GM18502 (cell line): ENCODE results near the gene HNRNPM.
A peak's percentile ranks its signal among the peaks of the same experiment; 100 is the strongest.
"Not testable (repeated sequence)": the region's sequence is repeated elsewhere in the genome, so short reads cannot be mapped to it uniquely, and the experiment has no call there.

Source experiments
- ATAC-seq: cut with Tn5 transposase; IDR thresholded peaks from one replicate; pipeline ENCODE4 v1.9.1; 2021; ENCODE audit warnings: mild to moderate bottlenecking; ENCODE audit not compliant: unreplicated experiment, poor library complexity

The HNRNPM gene, protein sequence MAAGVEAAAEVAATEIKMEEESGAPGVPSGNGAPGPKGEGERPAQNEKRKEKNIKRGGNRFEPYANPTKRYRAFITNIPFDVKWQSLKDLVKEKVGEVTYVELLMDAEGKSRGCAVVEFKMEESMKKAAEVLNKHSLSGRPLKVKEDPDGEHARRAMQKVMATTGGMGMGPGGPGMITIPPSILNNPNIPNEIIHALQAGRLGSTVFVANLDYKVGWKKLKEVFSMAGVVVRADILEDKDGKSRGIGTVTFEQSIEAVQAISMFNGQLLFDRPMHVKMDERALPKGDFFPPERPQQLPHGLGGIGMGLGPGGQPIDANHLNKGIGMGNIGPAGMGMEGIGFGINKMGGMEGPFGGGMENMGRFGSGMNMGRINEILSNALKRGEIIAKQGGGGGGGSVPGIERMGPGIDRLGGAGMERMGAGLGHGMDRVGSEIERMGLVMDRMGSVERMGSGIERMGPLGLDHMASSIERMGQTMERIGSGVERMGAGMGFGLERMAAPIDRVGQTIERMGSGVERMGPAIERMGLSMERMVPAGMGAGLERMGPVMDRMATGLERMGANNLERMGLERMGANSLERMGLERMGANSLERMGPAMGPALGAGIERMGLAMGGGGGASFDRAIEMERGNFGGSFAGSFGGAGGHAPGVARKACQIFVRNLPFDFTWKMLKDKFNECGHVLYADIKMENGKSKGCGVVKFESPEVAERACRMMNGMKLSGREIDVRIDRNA

DNA sequence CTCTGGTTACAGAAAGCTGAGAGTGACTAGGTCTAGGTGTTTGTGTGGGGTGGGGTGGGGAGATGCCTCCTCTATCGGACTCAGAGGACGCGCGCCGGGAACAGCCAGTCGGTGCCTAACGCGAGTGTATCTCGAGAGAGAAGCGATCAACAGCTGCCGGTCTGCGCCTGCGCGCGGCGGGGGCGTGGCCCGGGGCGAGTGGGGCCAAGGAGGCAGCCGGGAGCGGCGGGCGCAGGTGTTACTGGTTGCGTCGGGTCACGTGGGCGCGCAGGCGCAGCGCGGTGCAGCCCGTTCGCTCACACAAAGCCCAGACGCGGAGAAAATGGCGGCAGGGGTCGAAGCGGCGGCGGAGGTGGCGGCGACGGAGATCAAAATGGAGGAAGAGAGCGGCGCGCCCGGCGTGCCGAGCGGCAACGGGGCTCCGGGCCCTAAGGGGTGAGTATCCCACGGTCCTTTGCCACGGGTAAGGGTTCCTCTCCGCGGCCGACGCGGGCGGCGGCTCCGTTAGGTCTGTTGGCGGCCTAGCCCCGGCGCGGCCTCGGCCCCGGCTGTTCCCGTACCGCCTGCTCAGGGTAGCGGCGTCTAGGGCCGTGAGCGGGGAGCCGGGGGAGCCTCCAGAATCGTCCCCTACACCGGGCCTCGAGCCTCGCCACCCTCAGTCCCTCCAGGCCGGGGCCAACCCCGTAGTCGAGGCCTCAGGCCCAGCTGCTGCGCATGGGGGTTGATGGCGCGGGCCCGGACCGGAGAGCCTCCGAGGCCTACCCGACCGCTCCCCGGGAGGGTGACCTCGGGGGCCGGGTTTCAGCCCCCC lies at the start of gene HNRNPM:
Gene HNRNPM (plus strand): TSS at position 299 of the 811 bp plus-strand sequence. CDS start 24 bp downstream, at position 323.
- ATAC-seq = peak; percentile 90

DNA sequence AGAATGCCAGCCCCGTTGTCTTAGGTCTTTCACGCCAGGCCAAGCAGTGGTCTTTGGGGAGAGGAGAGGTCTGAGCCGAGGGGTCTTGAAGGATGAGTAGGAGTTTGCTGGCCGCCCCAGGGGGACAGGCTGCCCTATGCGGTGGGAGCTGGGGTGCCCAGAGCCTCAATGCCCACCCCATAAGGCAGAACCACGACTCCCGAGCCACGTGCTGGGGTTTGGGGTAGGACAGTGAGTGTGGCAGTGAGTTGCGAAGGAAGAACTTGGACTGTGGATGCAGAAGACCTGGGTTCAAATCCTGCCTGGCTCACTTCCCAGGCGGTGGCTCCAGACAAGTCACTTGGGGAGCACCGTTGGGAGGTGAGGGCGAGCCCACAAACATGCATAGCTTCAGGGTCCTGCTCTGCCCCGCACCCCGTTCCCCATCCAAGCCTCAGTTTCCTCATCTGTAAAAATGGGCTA lies 49.1 kb upstream of the HNRNPM start:
- no peak for ATAC-seq

DNA sequence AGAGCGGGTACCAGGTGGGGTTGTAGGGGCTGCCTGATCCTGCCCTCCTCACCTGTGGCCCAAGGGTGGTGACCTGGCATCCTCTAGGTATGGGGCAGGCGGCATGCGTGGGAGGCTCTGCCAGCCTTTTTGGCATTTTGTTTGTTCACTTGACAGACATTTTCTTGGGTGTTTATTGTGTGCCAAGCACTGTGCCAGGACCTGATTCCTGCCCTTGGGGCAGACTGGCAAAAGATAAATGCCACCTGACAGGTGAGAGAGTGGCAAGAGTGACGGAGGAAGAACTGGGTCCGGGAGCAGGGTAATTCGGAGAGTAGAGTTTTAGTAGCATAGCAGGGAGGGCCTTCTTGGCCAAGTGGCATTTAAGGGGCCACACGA lies 48.6 kb upstream of the HNRNPM start:
- no peak for ATAC-seq

DNA sequence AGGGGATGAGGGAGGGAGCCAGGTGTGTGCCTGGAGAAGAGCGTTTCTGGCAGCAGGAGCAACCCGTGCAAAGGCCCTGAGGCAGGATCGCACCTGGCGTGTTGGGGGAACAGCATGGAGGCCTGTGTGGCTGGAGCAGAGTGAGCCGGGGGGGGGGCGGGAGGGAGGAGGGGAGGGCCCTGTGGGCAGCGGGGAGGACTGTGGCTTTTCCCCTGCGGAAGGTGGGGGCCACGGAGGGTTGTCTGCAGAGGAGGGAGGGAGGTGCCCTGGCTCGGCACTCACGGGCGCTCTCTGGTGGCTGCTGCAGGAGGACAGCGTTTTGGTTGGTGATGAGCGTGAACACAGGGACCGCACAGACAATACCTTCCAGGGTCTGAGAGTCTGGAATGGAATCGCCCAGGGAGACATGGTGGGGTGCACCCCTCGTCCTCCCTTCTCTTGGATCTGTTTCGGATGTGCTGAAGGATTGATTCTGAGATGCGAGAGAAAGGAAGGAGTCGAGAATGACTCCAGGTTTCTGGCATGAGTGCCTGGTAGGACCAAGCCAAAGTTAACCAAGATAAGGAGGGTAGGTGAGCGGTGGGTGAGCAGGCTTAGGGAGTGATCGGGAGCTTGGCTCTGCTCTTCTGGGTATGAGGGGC lies 48.1 kb upstream of the HNRNPM start:
- ATAC-seq = no peak

DNA sequence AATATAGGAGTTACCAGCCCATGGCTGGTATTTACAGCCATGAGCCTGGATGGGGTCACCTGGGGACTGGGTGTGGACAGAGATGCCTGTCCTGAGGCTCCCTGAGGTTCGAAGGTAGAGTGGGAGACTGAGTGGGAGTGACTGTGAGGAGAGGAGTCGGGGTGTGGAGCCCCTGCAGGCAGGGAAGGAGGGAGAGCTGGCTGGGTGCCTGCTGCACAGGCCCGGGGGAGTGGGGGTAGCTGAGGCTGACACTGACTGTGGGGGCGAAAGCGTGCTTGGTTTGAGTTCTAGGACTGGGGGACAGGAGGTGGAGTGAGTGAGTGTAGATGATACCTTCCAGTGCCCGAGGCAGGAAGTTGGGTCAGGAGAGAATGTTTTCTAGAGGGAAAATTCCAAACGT lies 47.5 kb upstream of the HNRNPM start:
- no peak for ATAC-seq

DNA sequence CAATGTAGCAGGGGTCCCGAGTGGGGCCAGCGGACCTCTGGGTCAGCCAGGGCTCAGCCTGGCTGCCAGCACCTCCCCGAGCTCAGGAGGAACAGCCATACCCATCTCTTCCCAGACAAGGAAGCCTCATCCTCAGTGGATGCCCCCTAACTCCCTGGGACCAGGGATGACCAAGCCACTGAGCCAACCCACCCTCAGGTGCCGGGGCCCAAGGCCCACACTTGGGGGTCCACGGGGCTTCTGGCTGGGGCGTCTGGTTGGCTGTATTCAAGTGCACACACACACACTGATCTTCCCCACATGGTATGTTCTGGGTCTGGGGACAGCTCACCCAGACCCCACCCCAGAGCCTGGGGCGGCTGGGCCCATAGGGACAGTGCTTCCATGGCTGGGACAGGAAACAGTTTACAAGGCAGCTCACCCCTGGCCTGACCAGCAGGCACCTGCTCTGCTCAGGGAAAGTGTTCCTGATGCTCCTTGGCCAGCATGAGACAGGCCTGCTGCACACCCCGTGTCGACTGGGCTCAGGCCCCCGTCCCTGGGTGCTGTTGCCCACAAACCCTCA lies 46.9 kb upstream of the HNRNPM start:
- no peak for ATAC-seq

DNA sequence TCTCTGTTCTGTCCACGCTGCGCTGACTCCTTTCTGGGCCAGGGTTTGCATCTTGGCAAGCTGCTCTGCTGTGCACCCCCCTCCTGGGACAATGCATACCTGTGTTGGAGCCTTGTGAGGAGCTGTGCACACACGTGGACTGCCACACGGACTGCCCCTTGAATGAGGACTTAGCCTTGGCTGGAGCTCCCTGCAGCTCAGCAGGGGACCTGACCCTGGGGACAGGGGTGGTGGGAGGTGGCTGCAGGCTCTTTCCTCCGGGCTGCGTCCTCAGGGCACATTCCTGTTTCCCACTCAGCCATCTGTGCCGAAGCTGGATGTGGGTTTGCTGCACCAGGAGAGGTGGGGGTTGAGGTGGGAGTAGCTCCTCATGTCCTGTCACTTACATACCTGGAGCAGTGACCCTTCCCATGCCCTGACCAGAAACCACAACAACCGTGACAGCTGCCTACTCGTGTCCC lies 46.4 kb upstream of the HNRNPM start:
- ATAC-seq = no peak

DNA sequence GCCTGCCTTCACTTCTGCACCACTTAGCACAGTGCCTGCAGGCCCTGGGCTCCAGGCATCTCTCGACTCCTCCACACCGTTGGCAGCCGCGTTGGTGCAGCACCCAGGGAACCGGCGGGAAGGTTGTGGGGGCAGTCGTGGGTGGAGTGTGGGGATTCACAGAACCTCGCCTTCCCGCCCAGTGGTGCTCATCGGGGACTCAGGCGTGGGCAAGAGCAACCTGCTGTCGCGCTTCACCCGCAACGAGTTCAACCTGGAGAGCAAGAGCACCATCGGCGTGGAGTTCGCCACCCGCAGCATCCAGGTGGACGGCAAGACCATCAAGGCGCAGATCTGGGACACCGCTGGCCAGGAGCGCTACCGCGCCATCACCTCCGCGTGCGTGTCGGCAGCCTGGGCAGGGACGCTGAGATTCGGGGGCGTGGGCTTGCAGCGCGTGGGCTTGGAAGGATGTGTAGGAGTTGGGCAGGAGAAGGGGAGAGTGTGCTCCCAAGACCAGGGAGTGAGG lies 45.0 kb upstream of the HNRNPM start:
- ATAC-seq = no peak

DNA sequence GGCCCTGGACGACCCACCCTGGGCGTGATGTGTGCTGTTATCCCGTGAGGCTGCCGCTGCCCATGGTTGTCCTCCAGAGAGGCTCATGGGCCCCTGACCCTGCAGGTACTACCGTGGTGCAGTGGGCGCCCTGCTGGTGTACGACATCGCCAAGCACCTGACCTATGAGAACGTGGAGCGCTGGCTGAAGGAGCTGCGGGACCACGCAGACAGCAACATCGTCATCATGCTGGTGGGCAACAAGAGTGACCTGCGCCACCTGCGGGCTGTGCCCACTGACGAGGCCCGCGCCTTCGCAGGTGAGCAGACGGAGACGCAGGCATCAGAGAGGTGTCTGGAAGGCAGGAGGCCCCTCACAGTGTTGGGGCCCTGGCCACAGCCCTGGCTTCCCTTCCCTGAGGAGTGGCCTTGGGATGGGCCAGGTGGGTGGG lies 42.8 kb upstream of the HNRNPM start:
- ATAC-seq = no peak

DNA sequence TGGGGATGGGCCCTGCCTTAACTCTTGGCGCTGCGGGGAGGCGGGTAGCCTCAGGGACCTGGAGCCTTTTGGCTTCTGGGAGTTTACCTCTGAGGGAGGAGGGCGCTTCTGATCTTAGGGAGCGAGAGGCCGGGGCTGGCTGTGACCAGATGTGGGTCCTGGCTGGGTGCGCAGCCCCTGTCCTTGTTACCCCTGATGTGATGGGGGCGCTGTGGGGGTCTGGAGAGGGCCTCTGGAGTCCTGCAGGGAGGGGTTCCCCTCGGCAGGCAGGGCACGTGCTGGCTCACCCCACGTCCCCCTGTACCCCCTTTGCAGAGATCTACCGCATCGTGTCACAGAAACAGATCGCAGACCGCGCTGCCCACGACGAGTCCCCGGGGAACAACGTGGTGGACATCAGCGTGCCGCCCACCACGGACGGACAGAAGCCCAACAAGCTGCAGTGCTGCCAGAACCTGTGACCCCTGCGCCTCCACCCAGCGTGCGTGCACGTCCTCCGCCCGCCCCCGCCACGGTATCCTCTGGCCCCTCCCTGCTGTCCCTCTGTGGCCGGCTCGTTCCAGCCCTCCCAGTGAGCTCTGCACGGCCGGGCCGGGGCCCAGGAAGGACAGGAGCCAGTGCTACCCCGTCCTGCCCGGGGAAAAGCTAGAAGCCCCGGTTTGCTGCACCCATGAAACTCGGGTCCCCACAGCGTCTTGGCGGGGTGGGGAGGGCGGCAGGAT lies 41.5 kb upstream of the HNRNPM start:
- ATAC-seq = no peak

DNA sequence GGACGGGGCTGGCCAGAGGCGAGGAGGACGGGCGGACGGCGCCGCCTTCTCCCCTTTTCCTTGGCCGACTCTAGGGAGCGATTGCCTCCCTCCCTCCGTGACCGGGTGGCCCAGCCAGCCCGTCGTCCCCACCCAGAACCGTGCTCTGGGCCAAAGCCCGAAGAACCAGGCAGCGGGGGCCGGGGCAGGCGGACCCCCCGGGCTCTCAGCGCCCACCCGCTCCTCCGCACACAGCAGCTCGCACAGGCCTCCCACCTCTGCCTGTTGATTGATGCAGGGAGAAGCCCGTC lies 41.0 kb upstream of the HNRNPM start:
- no peak for ATAC-seq

DNA sequence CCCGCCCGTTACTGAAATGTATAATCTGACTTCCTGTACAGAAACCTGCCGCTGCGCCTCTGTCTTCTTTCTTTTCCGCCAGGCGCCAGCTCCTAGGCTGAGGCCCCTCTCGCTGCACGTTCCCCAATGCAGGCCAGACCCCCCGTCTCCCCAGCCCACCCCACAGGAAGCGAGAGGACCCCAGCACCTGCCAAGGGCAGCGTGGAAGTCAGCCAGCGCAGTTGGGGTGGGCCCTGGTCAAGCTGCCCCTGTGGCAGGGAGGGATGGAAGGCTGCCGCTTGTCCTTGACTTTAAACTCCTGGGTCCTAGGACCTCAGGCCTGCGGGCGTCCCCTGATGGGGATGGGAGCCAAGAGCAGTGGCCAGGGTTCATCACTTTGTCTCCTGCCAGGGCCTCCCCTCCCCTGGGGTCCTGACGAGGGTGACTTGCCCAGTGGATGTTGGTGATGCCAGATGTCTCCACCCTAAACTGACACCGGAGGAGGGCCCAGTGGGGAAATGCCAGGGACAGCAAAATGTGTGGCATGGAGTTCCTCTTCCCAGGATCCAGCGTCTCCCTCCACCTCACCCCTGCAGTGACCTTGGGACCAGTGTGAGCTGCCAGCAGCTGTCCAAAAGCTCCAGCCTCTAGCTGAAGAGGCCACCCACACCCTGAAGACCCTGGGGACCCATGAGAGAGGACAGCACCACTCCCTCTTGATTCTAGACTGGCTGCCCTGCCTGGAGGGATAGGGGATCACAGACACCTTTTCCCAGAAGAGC lies 40.2 kb upstream of the HNRNPM start:
- ATAC-seq = no peak

DNA sequence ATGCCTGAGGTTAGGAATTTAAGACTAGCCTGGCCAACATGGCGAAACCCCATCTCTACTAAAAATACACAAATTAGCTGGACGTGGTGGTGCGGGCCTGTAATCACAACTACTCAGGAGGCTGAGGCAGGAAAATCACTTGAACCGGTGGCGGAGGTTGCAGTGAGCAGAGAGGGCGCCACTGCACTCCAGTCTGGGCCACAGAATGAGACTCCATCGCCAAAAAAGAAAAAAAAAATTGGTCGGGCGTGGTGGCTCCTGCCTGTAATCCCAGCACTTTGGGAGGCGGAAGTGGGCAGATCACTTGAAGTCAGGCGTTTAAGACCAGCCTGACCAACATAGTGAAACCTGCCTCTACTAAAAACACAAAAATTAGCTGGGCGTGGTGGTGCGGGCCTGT lies 34.1 kb upstream of the HNRNPM start:
- ATAC-seq = not testable (repeated sequence)

DNA sequence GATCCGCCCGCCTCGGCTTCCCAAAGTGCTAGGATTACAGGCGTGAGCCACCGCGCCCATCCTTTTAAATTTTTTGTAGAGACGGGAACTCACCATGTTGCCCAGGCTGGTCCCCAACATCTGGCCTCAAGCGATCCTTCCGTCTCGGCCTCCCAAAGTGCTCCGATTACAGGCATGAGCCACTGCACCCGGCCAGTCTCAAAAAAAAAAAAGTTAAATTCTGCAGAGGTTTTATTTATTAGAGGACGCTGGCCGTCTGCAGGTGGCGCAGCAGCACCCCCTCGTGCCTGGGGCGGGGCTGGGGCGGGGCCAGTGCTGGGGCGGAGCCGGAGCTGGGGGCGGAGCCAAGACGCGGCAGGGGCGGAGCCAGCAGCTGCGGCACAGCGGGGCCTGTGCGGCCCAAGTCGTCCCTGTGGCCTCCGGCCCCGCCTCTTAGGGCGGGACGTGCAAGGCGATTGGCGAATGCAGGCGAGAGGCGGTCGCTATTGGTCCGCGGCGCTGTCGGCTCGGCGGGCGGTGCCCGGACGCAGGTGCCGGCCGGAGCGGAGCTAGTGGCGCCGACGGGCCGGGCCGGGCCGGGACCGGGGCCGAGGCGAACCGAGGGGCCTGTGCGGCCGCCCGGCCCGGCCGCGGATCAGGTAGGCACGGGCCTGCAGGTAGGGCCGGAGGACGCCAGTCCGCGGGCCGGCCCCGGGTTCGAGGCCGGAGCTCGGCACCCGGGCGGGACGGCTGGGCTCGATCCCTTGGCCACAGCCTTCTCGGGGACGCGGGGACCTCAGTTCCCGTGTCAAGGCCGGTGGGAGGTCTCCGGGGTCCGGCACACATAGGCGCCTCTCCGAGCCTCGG lies 31.8 kb upstream of the HNRNPM start, which contains the start of gene MARCHF2:
Gene MARCHF2 (plus strand): TSS at position 523 of the 846 bp plus-strand sequence. CDS start 8,536 bp downstream, outside the sequence.
- peak; percentile 99 for ATAC-seq

DNA sequence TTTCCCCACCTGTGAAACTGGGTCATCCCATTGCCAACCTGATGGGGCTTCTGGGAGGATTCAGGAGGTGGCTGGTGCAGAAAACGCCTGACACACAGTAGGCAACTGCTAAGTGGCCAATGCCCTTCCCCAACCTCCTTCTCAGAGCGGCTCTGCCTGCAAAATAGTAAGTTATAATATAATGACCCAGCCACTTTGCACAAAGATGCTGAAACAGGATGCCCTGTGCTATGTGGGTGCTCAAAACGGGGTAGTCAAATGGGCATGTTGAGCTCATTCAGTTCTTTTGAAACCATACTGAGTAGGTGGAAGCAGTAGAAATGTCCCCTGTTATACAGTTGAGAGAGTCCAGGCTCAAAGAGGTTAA lies 31.2 kb upstream of the HNRNPM start:
- no peak for ATAC-seq

DNA sequence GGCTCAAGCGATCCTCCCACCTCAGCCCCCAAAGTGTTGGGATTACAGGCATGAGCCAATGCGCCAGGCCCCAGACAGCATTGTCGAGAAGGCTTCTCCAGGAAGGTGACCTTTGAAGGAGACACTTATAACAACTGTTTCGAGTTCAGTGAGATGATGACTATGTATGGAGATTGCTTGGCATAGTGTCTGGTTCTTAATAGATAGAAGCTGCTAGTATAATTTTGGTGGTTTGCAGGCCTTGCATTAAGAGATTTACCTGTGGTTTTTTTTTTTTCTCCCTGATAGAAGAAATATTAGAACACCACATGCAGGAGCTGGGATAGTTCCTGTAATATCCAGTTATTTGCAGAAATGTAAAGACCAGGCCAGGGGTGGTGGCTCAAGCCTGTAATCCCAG lies 28.0 kb upstream of the HNRNPM start:
- ATAC-seq = no peak
